Gastroesophageal sphincter (tissue), 3 donors: Measurements from ENCODE around the gene PRX.

Source experiments
- CTCF ChIP-seq, 4 experiments: fragments of 200-600 bp in 2 of 4; fragments of 450-650 bp in 2 of 4; sonication (generic) in 1 of 4; IDR thresholded peaks; one replicate each; pipeline ENCODE4 v1.5.1; 2017 to 2019; ENCODE audit warnings: antibody characterized with exemption in 4 of 4, mild to moderate bottlenecking in 2 of 4, moderate library complexity in 2 of 4
- POLR2A ChIP-seq, 2 donors: fragments of 450-650 bp; IDR thresholded peaks; one replicate each; pipeline ENCODE4 v1.6.1; 2017; ENCODE audit warnings: antibody characterized with exemption in 2 of 2, mild to moderate bottlenecking in 2 of 2, moderate library complexity in 1 of 2
- POLR2AphosphoS5 ChIP-seq: sonication (generic); formaldehyde crosslinking; IDR thresholded peaks from one replicate; pipeline ENCODE4 v1.6.1; 2017; ENCODE audit warnings: antibody characterized with exemption

GRCh38 chr19:40433391-40434216 is 20.4 kb upstream of the PRX start:
- TF ChIP-seq CTCF (IDR thresholded peaks at IDR 0.05), result no peak
- TF ChIP-seq POLR2AphosphoS5, result peak; percentile 31
- peak; percentile 38 to 49 for TF ChIP-seq POLR2A (IDR thresholded peaks at IDR 0.05)
